GM18498 (cell line): ENCODE results near the gene R3HDM4.
"Not testable (repeated sequence)": the region's sequence is repeated elsewhere in the genome, so short reads cannot be mapped to it uniquely, and the experiment has no call there.

ENCODE experiments used
- ATAC-seq: cut with Tn5 transposase; IDR thresholded peaks from one replicate; pipeline ENCODE4 v1.9.1; 2021; ENCODE audit warnings: mild to moderate bottlenecking, moderate library complexity; ENCODE audit not compliant: unreplicated experiment

Gene R3HDM4

DNA sequence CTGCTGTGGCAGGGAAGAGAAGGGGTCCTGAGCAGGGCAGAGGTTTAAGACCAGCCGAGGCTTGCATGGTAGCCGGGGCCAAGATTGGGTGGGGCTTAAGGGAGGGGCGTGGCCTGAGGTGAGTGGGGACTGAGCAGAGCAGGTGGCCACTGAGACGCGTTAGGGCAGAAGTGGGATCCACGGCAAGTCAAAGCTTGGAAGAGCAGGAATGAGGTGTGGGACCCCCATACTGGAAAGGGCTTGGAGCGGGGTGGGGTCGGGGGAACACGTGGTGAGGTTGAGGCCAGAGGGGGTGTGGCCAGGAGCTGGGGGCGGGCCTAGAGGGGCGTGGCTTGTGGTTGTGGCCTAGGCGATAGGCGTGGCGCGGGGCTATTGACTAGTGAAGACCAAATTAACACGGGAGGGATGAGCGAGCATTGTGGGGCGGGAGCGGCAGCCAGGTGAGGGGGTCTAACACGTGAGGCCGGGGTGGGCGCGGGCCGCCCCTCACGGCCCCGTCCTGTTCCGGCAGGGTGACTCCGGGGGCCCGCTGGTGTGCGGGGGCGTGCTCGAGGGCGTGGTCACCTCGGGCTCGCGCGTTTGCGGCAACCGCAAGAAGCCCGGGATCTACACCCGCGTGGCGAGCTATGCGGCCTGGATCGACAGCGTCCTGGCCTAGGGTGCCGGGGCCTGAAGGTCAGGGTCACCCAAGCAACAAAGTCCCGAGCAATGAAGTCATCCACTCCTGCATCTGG lies 50.3 kb downstream of the R3HDM4 start:
- no peak for ATAC-seq

DNA sequence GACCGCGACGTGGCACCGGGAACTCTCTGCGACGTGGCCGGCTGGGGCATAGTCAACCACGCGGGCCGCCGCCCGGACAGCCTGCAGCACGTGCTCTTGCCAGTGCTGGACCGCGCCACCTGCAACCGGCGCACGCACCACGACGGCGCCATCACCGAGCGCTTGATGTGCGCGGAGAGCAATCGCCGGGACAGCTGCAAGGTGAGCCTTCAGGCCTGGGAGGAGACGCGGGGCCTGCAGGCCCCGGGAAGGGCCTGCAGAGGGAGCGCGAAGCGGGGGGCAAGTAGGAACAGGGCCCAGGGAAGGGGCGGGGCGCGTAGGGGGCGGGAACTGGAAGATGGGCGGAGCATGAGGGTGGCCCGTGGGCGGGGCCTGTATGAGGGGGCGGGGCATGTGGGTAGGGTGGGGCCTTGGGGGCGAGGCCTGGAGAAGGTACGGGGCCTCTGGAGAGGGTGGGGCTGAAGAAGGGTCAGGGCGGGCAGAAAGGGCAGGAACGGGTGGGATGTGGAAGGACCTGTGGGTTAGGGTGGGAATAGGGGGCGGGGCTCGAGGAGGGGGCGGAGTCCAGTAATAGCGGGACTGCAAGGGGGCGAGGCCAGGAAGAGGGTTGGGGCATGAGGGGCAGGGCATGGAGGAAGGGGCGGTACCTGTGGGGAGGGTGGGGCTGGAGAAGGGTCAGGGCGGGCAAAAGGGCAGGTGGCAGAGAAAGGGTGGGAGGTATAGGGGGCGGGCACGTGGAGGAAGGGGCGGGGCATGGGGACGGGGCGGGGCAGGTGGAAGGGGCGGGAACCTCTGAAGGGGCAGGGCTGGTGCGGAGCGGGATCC lies 51.1 kb downstream of the R3HDM4 start:
- no peak for ATAC-seq

DNA sequence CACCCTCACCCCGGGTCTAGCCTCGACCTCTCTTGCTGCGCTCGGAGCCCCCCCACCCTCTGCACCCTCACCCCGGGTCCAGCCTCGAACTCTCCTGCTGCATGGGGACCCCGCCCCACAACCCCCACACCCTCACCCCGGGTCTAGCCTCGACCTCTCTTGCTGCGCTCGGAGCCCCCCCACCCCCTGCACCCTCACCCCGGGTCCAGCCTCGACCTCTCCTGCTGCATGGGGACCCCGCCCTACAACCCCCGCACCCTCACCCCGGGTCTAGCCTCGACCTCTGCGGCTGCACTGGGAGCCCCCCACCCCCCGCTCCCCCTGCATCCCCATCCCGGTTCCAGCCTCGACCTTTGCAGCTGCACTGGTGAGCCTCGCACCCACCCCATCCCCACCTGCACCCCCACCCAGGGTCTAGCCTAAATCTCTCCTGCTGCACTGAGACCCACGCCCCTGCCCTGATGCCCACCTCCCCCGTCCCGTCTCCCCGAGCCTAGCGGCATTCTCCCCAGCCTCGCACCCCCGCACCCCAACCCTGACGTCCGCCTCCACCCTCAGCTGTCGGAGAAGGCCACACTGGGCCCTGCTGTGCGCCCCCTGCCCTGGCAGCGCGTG lies 51.8 kb downstream of the R3HDM4 start:
- ATAC-seq: no peak

DNA sequence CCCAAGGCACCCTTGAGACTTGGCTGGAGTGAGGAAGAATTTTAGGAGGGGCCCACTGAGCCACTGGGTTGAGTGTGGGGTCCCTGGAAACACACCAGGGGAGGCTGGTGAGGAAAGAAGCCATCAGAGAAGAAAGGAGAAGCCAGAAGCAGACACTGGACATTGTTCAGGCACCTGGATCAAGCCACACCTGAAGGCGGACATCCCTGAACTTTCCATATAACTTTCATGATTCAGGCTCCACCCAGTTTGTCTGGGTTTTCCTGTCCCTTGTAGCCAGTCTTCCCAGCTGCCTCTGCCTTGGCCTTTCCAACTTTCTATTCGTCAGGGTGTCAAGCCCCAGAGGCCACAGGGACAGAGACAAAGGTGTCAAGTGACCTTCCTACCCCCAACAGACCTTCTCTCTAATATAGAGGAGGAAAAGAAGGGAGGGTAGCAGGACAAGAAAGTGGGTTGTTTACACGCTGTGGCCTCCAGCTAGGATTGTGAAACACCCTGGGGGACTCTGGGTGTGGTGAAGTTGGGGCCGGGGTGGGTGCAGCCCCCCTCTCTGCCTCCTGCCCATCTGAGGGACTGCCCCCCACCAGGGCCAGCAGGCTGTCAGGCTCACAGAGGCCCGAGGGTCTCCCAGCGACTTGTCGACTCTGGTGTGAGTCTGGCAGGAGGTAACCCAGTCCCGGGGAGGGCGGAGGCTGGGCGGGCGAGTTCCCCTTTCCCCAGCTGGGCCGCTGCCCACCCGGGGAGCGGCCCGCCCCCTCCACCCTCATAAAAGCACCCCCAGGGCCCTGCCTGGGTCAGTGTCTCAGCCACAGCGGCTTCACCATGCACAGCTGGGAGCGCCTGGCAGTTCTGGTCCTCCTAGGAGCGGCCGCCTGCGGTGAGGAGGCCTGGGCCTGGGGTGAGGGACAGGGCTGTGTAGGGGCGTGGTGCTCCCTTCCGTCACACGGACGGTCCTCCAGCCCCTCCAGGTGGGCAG lies 53.9 kb downstream of the R3HDM4 start, which contains the start of gene CFD:
TSS of gene CFD (plus strand) at position 797 of the 976 bp plus-strand sequence. CDS start at position 823, 26 bp downstream.
- no peak for ATAC-seq

DNA sequence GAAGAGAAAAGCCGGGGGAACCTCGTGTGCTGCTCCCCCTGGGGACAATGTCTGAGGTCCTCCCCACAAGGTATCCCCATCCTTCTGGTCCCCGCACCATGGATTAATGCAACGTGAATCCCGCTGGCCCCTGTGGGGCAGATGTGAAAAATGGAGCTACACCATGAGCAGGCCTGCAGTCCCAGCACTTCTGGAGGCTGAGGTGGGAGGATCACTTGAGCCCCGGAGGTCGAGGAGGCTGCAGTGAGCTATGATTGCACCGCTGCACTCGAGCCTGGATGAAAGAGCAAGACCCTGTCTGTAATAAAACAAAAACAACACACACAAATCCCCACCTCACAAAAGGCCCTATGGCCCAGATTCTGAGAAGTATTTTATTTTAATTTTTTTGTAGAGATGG lies 54.7 kb downstream of the R3HDM4 start:
- no peak for ATAC-seq

DNA sequence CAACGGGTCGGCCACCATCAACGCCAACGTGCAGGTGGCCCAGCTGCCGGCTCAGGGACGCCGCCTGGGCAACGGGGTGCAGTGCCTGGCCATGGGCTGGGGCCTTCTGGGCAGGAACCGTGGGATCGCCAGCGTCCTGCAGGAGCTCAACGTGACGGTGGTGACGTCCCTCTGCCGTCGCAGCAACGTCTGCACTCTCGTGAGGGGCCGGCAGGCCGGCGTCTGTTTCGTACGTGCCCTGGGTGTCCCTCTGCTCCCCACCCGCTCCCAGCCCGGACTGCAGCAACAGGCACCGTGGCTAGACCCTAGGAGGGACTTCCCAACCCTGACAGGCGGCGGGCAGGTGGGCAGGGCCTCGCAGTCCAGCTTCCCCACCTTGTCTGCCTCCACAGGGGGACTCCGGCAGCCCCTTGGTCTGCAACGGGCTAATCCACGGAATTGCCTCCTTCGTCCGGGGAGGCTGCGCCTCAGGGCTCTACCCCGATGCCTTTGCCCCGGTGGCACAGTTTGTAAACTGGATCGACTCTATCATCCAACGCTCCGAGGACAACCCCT lies 57.4 kb downstream of the R3HDM4 start:
- ATAC-seq: no peak

DNA sequence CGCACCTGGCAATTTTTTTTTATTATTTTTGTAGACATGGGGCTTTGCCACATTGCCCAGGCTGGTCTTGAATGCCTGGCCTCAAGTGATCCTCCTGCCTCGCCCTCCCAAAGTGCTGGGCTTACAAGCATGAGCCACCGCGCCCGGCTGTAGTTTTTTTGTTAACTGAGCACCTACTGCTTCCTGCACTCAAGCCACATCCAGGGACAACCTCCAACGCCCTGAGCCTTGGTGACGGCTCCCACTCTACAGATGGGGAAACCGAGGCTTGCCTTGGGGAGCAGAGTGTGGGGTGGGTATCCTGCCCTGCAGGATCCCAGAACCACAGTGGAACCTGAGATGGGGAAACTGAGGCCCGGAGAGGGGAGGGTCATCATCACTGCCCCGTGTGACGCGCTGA lies 57.9 kb downstream of the R3HDM4 start:
- ATAC-seq: no peak

DNA sequence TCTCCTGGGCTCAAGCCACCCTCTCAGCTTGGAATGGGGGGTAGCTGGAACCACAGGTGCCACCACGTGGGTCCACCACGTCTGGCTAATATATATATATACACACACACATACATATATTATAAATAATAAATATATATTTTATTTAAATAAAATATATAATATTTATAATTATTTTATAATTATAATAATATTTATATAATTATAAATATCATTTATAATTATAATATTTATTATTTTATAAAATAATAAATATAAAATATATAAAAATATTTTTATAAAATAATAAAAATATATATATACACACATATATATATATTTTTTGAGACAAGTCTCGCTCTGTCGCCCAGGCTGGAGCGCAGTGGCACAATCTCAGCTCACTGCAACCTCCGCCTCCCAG lies 58.5 kb downstream of the R3HDM4 start:
- no peak for ATAC-seq

DNA sequence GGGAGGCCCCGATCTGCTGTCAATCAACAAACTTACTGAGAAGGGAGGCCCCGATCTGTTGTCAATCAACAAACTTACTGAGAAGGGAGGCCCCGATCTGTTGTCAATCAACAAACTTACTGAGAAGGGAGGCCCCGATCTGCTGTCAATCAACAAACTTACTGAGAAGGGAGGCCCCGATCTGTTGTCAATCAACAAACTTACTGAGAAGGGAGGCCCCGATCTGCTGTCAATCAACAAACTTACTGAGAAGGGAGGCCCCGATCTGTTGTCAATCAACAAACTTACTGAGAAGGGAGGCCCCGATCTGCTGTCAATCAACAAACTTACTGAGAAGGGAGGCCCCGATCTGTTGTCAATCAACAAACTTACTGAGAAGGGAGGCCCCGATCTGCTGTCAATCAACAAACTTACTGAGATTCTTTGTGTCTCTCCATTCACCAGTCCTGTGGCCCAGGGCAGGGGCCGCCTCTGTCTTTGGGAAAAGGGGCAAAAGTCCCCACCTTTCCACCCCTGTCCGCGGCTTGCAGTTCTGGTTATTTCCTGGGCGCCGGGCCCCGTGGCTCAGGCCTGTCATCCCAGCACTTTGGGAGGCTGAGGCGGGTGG lies 59.3 kb downstream of the R3HDM4 start:
- ATAC-seq: not testable (repeated sequence)

DNA sequence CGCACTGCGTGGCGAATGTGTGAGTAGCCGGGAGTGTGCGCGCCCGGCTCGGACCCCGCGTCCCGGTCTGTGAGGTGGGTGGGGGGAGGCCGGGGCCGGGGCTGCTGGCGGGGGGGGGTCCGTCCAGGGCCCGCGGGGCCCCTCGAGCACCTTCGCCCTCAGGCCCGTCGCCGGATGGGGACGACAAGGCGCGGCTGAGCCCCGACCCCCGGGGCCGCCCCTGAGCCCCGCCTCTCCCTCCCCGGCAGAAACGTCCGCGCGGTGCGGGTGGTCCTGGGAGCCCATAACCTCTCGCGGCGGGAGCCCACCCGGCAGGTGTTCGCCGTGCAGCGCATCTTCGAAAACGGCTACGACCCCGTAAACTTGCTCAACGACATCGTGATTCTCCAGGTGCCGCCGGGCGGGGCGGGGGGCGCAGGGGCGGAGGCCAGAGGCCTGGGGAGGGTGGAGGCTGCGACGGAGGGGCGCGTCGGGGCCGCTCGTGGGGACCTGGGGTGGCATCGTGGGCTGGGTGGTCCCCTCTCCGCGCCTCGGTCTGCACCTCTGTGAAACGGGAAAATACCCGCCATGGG lies 59.9 kb downstream of the R3HDM4 start:
- ATAC-seq: no peak

DNA sequence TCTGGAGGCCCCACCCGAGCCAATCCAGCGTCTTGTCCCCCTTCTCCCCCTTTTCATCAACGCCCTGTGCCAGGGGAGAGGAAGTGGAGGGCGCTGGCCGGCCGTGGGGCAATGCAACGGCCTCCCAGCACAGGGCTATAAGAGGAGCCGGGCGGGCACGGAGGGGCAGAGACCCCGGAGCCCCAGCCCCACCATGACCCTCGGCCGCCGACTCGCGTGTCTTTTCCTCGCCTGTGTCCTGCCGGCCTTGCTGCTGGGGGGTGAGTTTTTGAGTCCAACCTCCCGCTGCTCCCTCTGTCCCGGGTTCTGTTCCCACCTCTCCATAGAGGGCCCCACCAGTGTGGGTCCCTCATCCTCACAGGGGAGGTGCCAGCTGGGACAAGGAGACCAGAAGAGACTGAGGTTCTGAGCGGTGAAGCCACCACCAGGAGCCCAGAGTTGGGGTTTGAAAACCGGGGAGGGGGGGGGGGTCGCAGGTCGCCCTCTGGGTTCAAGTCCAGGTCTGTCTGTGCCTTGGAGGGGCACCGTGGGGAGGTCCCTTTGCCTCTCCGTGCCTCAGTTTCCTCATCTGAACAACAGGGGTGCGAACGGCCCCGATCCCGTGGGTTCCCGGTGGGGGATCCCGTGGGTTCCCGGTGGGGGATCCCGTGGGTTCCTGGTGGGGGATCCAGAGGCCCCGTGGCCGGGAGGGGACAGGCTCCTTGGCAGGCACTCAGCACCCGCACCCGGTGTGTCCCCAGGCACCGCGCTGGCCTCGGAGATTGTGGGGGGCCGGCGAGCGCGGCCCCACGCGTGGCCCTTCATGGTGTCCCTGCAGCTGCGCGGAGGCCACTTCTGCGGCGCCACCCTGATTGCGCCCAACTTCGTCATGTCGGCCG lies 60.6 kb downstream of the R3HDM4 start, which contains the start of gene ELANE:
TSS of gene ELANE (plus strand) at position 168 of the 878 bp plus-strand sequence. CDS start at position 194, 26 bp downstream.
- no peak for ATAC-seq

DNA sequence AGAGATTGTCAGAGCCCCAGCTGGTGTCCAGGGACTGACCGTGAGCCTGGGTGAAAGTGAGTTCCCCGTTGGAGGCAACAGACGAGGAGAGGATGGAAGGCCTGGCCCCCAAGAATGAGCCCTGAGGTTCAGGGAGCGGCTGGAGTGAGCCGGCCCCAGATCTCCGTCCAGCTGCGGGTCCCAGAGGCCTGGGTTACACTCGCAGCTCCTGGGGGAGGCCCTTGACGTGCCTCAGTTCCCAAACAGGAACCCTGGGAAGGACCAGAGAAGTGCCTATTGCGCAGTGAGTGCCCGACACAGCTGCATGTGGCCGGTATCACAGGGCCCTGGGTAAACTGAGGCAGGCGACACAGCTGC lies 62.1 kb downstream of the R3HDM4 start:
- no peak for ATAC-seq

DNA sequence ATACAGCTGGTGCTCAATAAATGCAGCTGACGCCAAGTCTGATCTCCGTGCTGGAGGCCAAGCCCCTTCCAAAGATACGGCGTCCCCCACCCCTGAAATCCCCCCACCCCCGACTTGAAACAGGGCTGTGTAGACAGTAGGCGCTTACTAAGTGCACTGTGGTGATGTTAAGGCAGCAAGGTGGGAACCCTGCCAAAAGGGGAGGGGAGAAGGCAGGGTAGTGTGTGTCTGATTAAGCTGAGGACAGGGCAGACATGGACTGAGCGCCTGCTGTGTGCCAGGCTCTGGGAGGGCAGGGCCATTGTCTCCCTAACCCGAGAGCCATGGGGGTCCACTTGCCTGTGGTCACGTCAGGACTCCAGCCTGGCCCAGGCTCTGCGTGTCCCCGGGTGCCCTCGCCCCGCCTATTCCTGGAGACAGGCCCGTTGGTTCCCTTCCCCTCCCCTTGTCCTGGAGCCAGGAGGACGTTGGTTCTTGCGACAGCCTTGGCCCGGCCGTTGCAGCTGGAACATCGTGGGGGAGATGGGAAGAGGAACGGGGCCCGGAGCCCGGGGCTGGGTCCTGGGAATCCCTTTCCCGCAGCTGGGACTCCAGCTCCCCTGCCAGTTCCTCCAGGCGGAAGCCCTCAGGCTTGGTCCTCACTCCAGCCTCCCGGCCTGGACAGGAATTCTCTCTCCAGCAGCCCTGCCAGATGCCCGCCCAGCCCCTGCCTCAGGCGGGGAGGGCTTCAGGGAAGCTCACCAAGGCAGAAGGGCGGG lies 62.6 kb downstream of the R3HDM4 start:
- no peak for ATAC-seq

DNA sequence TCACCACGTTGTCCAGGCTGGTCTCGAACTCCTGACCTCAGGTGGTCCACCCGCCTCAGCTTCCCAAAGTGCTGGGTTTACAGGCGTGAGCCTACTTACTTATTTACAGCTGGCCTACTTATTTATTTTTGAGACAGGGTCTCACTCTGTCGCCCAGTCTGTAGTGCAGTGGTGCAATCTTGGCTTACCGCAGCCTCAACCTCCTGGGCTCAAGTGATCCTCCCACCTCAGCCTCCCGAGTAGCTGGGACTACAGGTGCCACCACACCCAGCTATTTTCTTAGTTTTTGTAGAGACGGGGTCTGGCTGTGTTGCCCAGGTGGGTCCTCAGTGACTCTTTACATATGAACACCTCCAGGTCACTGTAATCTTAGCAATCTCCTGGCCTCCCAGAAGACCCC lies 63.8 kb downstream of the R3HDM4 start:
- ATAC-seq: not testable (repeated sequence)

DNA sequence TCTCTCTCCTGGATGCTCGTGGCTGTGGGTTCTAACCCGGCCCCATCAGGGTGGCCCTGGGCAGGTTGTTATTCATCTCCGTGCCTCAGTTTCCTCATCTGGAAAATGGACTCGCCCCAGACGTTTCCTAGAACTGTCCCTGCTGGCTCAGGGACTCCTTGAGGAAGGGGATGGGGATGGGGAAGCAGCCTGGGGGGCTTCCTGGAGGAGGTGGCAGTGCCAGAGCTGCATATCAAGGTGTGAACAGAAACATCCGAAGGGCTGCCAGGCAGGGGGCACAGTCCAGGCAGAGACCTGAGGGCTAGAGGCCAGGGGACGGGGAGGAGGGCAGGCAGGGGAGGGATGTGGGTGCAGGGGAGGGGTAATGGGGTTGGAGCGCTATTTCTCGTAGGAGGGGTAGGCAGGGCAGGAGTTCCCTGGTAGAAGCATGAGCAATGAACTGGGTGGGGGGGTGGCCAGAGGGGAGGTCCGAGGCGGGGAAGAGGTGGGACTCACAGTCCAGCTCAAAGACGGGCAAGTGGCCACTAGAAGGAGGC lies 64.6 kb downstream of the R3HDM4 start:
- ATAC-seq: no peak
